ENCODE results near the gene SLC49A3.
"Not testable (repeated sequence)": the region's sequence is repeated elsewhere in the genome, so short reads cannot be mapped to it uniquely, and the experiment has no call there.

- TF ChIP-seq CTCF (conservative IDR thresholded peaks at IDR 0.05; ENCODE audit: low read length); EZH2phosphoT487 (IDR thresholded peaks at IDR 0.05; ENCODE audit: borderline replicate concordance, low read depth, low read length): not testable (repeated sequence)
These were observed 19.0 kb downstream of the SLC49A3 start for GRCh38 chr4:669806-670559.
